ENCODE data around the gene VSIG10L2. TPM values are rescaled to one million over a fixed set of nuclear protein-coding genes. Genes with fewer than 3 reads are reported as not detected.

The VSIG10L2 gene
- total RNA-seq, 1 donor from 2014 or later: not detected

GRCh38 chr11:125942771-125943428, 2.9 kb upstream of the VSIG10L2 start:
- H3K4me3 ChIP-seq (ENCODE audit: low read depth, low read length): no peak overlapping the region
- no peak for DNase-seq (ENCODE audit: low read depth)
- no peak for TF ChIP-seq CTCF (conservative IDR thresholded peaks at IDR 0.05; ENCODE audit: low read depth, low read length)

GRCh38 chr11:125943661-125944349, 2.0 kb upstream of the VSIG10L2 start:
- TF ChIP-seq CTCF (conservative IDR thresholded peaks at IDR 0.05; ENCODE audit: low read depth, low read length): no peak
- DNase-seq (ENCODE audit: low read depth): no peak

GRCh38 chr11:125944350-125945010, 1.4 kb upstream of the VSIG10L2 start:
- TF ChIP-seq CTCF (conservative IDR thresholded peaks at IDR 0.05; ENCODE audit: low read depth, low read length): no peak

More at GRCh38 chr11:125943661-125944349, 2.0 kb upstream of the VSIG10L2 start:
- no peak overlapping the region for H3K4me3 ChIP-seq (ENCODE audit: low read depth, low read length)

GRCh38 chr11:125945011-125945796, 640 bp upstream of the VSIG10L2 start:
- no peak overlapping the region for H3K4me3 ChIP-seq (ENCODE audit: low read depth, low read length)
- DNase-seq (ENCODE audit: low read depth): no peak
- no peak for TF ChIP-seq CTCF (conservative IDR thresholded peaks at IDR 0.05; ENCODE audit: low read depth, low read length)

More at GRCh38 chr11:125944350-125945010, 1.4 kb upstream of the VSIG10L2 start:
- DNase-seq (ENCODE audit: low read depth): no peak
- H3K4me3 ChIP-seq (ENCODE audit: low read depth, low read length): no peak overlapping the region

- TF ChIP-seq CTCF (conservative IDR thresholded peaks at IDR 0.05; ENCODE audit: low read depth, low read length): no peak
- no peak for DNase-seq (ENCODE audit: low read depth)
- no peak overlapping the region for H3K4me3 ChIP-seq (ENCODE audit: low read depth, low read length)
These were observed 1.0 kb downstream of the VSIG10L2 start for GRCh38 chr11:125946712-125947418.
